HG03439 (cell line): ENCODE measurements around the gene CHMP1A.
"Not testable (repeated sequence)": the region's sequence is repeated elsewhere in the genome, so short reads cannot be mapped to it uniquely, and the experiment has no call there.

Experiments
- ATAC-seq: cut with Tn5 transposase; IDR thresholded peaks from one replicate; pipeline ENCODE4 v1.9.1; 2021; ENCODE audit warnings: mild to moderate bottlenecking, moderate library complexity; ENCODE audit not compliant: unreplicated experiment

CHMP1A gene

GRCh38 chr16:89661215-89661614 is 3.7 kb upstream of the CHMP1A start:
- ATAC-seq: no peak

GRCh38 chr16:89660146-89660545 is 2.6 kb upstream of the CHMP1A start:
- ATAC-seq: no peak

- ATAC-seq: no peak
Measured at GRCh38 chr16:89658221-89658879, 842 bp upstream of the CHMP1A start.

- no peak for ATAC-seq
Measured at GRCh38 chr16:89656435-89657121, 930 bp downstream of the CHMP1A start.

- ATAC-seq: no peak
Measured at GRCh38 chr16:89655062-89655643, 2.4 kb downstream of the CHMP1A start.

GRCh38 chr16:89653656-89654295 is 3.7 kb downstream of the CHMP1A start:
- ATAC-seq: no peak

- ATAC-seq: no peak
Measured at GRCh38 chr16:89651584-89651983, 5.9 kb downstream of the CHMP1A start.

- no peak for ATAC-seq
Measured at GRCh38 chr16:89646906-89647305, 10.6 kb downstream of the CHMP1A start.

GRCh38 chr16:89646270-89646669 is 11.2 kb downstream of the CHMP1A start:
- ATAC-seq: no peak

GRCh38 chr16:89645122-89645521 is 12.4 kb downstream of the CHMP1A start:
- no peak for ATAC-seq

- no peak for ATAC-seq
Measured at GRCh38 chr16:89643769-89644300, 13.7 kb downstream of the CHMP1A start.

GRCh38 chr16:89642574-89642973 is 14.9 kb downstream of the CHMP1A start:
- ATAC-seq: no peak

GRCh38 chr16:89641458-89642119 is 15.9 kb downstream of the CHMP1A start:
- ATAC-seq: no peak

GRCh38 chr16:89639385-89639784 is 18.1 kb downstream of the CHMP1A start:
- ATAC-seq: no peak

- ATAC-seq: no peak
Measured at GRCh38 chr16:89638455-89638854, 19.1 kb downstream of the CHMP1A start.

GRCh38 chr16:89637379-89637778 is 20.1 kb downstream of the CHMP1A start:
- no peak for ATAC-seq

GRCh38 chr16:89636663-89637062 is 20.8 kb downstream of the CHMP1A start:
- ATAC-seq: no peak

- not testable (repeated sequence) for ATAC-seq
Measured at GRCh38 chr16:89634463-89635385, 22.8 kb downstream of the CHMP1A start.

- no peak for ATAC-seq
Measured at GRCh38 chr16:89633064-89633631, 24.4 kb downstream of the CHMP1A start.
